GDM1 (cell line): ENCODE measurements around the gene BPIFA2.

Experiments
- DNase-seq: peaks from one replicate; lab custom pipeline; 2025; lab: John Stamatoyannopoulos, UW

BPIFA2 gene

DNA sequence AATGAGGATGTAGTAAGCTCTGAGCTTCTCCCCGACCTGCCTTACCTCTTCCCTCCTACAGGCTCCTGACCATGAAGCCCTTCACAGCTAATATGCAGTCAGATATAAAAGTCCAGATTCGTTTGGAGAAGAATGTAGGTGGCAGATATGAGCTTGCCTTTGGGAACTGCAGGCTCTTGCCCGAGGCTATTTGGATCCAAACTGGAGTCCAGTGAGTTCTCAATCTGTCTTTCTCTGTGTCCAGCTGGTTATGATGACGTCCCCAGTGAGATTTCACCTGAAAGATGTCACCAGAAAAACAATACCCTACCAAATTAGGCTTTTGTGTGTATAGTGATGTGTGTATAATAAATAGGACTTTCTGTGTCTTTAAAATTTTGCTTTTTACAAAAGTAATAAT is 34.5 kb downstream of the BPIFA2 start:
- no peak for DNase-seq

DNA sequence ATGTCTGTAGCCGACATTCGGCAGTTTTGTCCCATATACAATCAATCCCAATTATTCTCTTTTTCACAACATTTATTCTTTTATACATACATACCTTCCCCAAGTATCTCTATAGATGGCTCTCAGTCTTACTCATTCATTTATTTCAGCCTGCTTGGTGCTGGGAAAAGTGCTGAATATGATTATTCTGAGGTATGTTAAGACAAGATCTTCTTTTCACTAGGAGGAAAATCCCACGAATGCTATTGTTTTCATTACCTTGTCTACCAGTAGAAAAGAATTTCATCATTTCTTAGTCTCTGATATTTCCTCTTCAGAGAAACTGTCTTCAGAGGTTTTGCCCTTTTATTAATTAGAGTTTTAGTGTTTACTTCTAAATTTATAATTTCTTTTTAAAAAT is 35.5 kb downstream of the BPIFA2 start:
- DNase-seq, result no peak

DNA sequence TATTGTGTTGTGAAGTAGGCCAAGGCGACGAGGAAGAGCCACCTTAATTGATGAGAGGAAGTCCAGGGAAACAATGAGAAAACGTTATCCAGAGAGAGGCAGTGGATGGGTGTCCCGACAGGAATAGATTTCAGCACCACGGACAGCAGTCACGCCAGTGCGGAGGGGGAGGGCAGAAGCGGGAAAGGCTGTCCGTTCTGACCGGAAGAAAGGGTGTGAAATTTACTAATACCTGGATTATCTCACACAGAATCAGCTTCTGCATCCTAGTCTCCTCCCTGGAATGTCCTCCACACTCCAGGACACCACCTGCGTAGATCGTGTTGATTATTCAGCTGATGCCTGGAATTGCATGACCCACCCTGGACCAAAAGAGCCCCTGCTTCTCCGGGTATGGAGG is 41.8 kb downstream of the BPIFA2 start:
- DNase-seq, result no peak

DNA sequence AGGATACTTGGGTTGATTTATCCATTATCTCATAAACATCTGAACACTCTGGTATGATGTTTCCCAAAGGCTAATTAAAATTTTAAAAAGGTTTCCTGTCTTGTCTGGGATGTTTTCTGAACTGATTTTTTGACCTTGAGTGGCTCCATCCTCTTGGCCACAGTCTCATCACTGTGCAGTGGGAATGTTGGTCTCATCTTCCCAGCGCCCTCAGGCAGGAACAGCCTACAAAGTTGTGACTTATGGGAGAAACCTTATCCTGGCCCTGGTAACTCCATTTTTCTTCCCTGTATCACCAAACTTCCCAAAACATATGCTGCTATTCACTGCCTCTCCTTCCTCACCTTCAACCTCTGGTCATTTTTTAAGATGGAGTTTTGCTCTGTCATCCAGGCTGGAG is 42.4 kb downstream of the BPIFA2 start:
- no peak for DNase-seq

DNA sequence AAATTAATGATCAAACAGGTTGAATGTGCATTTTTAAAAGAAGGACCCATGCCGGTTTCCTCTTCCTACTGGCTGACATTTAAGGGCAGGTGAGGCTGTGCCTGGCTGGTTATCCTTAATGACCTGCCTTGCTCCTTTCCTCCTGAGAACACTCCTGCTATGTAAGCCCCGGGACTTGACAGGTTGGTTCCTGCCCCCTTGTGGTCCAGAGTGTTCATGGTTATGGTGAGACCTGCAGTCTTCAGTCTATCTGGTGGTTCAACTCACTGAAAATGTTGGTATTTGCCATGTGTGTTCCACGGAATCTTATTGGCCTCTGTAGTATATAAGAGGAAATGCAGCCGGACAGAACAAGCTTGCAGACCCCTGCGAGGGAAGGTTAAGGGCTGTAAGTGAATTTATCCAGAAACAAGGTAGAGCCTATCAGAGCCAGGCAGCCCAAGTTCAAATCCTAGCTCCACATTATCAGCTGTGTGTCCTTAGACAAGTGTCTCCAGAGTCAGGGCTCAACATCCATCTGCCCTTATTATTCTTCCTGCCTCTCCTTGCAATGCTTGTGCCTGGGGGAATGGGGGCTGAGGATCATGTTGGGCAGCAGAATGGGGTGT is 44.0 kb downstream of the BPIFA2 start:
- DNase-seq, result no peak

DNA sequence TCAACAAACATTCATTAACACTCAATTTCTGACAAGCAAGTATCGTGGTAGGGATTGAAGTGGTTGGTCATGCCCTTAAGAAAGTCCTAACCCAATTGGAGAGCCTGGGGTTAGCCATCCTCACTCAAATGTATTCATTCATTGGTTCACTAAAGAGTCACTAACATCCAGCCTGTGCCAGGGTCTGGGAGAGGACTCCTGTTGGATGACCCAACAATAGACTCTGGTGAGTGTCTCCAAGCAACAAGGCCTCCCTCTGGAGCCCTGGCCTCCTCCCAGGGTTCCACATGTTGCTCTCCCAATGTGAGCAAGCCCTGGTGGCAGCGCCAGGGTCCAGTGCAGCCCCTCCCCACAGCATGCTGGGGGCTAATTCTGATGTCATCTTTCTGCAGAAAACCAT is 49.1 kb downstream of the BPIFA2 start, which contains the start of gene BPIFA3:
TSS of gene BPIFA3 (plus strand) at position 301 of the 400 bp plus-strand sequence. CDS start 185 bp downstream, outside the sequence.
- DNase-seq, result no peak

DNA sequence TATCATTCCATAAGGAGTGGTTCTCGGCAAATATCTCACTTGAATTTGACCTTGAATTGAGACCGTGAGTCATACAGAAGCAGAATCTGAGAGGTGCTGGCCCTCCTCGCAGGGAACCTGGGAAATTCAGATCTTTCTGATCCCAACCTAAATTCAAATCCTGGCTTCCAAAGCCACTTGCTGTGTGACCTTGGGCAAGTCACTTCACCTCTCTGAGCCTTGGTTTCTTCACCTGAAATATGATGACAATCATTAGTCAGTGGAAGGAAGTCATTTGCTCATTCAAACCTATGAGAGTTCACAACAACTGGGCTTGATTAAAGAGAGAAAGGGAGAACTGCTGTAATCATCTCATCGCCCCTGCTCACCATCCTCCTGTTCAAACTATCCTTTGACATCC is 56.4 kb downstream of the BPIFA2 start:
- no peak for DNase-seq

DNA sequence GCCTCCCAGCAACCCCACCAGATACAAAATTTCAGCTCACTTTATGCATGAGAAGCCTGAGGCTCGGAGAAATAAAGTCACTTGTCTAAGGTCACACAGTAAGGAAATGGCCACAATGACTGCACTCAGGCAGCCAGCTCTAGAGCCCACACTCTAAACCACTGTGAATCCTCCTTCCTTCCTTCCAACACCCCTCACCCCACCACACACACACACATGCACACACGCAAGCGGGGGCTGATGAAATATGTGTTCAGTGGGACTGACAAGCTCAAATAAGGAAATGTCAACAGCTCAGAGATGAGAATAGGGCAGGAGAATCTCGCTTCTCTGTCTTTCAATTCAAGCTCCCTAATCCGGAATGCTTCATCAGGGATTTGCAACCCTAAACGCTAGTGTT is 61.9 kb downstream of the BPIFA2 start:
- no peak for DNase-seq
